Measurements from ENCODE around the gene TNFRSF21.
"Not testable (repeated sequence)": the region's sequence is repeated elsewhere in the genome, so short reads cannot be mapped to it uniquely, and the experiment has no call there.

Gene TNFRSF21

DNA sequence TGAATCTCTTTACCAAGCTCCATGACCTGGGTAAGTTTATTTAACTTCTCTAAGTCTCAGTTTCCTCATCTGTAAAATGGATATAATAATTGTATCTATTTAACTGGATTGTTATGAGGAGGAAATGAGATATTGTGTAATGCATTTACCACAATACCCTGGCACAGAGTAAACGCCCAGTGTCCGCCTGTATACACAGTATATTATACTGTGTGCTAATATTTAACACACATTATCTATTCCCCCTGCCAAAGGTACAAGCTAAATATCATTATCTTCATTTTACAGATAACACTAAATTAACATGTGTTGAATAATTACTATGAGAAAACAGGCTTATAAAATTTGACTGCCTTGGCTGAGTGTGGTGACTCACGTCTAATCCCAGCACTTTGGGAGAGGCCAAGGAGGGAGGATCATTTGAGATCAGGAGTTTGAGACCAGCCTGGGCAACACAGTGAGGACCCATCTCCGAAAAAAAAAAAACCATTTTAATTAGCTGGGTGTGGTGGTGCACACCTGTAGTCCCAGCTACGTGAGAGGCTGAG lies 38.7 kb upstream of the TNFRSF21 start:
- no peak overlapping the region for H3K4me3 ChIP-seq (ENCODE audit: insufficient read depth, low read depth, low read length)
- WGBS, 2 experiments = 93% methylated on average over 3 of the region's 5 CpGs
- no peaks in the 10 kb centered on the region for H3K27me3 ChIP-seq (ENCODE audit: control insufficient read depth, insufficient read depth, low read length, poor library complexity, severe bottlenecking)
- no peaks in the 10 kb centered on the region for H3K36me3 ChIP-seq (ENCODE audit: control insufficient read depth, insufficient read depth, low read length)
- H3K27ac ChIP-seq (ENCODE audit: insufficient read depth, low read depth, low read length, poor library complexity, severe bottlenecking) = no peak overlapping the region
- no peaks in the 10 kb centered on the region for H3K9me3 ChIP-seq (ENCODE audit: control insufficient read depth, low read length)
- H3K4me1 ChIP-seq (ENCODE audit: control insufficient read depth, insufficient read depth, low read length) = no peaks in the 10 kb centered on the region

DNA sequence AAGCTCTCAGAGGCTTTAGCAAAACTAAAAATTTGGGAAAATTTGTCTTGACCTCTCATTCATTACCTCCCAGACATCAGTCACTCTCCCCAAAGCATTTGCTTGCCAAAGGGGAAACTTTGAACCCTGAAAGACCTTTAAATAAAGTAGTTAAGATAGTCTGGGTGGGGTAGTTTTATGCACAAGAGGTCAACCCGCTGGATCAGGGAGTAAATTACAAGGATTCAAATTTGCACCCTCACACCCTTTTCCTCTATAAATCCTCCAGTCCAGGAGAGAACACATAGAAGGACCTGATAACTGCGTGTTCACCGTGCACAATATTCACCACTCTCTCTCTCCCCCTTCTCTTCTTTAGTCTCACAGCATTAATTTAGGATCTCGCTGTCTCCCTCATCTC lies 36.1 kb upstream of the TNFRSF21 start:
- Histone ChIP-seq H3K36me3 (ENCODE audit: control insufficient read depth, insufficient read depth, low read length) (no peaks in the 10 kb centered on the region), H3K27ac (ENCODE audit: insufficient read depth, low read depth, low read length, poor library complexity, severe bottlenecking) (no peak overlapping the region), H3K4me3 (ENCODE audit: insufficient read depth, low read depth, low read length) (no peak overlapping the region), H3K27me3 (ENCODE audit: control insufficient read depth, insufficient read depth, low read length, poor library complexity, severe bottlenecking) (no peaks in the 10 kb centered on the region), H3K4me1 (ENCODE audit: control insufficient read depth, insufficient read depth, low read length) (no peaks in the 10 kb centered on the region), H3K9me3 (ENCODE audit: control insufficient read depth, low read length) (no peaks in the 10 kb centered on the region)
- WGBS, 2 experiments = 92 to 93% methylated on average over 4 of the region's 4 CpGs

DNA sequence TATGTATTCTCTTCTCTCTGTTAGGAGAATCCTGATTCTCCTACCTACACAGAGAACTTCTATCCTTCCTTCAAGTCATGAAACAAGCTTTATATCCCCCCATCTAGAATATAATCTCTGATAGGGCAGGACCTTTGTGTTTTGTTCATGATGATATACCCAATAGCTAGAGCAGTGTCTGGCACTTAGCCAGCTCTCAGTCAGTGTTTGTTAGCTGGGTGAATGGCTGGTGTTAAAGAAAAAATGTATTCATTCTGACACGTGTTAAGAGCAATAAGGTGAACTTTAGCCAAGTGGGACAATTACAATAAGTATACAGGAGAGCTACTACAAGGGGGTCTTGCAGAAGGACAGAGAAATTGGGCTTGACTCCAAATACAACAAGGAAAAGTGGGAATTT lies 34.3 kb upstream of the TNFRSF21 start:
- Histone ChIP-seq H3K9me3 (ENCODE audit: control insufficient read depth, low read length) (no peaks in the 10 kb centered on the region), H3K27ac (ENCODE audit: insufficient read depth, low read depth, low read length, poor library complexity, severe bottlenecking) (no peak overlapping the region), H3K36me3 (ENCODE audit: control insufficient read depth, insufficient read depth, low read length) (no peaks in the 10 kb centered on the region), H3K27me3 (ENCODE audit: control insufficient read depth, insufficient read depth, low read length, poor library complexity, severe bottlenecking) (no peaks in the 10 kb centered on the region), H3K4me1 (ENCODE audit: control insufficient read depth, insufficient read depth, low read length) (no peaks in the 10 kb centered on the region), H3K4me3 (ENCODE audit: insufficient read depth, low read depth, low read length) (no peak overlapping the region)
- WGBS, 2 experiments = 88 to 92% methylated on average over 1 of the region's 1 CpG

DNA sequence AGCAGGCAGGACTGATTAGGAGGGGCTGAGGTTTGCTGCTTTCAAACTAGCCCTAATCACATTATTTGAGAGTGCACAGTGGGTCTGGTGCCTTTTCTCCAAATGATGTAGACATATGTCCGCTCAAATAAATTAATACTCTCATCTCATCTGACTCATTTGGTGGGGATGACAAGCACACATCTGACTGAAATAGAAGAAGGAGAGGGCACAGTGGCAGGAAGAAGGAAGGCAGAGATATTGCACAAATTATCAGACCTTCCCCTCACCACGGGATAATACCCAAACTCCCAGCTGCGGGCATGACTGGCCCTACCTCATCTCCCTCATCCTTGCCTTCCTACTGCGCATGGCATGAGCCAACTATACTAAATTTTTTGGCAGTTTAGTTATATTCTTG lies 33.9 kb upstream of the TNFRSF21 start:
- Histone ChIP-seq H3K27ac (ENCODE audit: insufficient read depth, low read depth, low read length, poor library complexity, severe bottlenecking) (no peak overlapping the region), H3K27me3 (ENCODE audit: control insufficient read depth, insufficient read depth, low read length, poor library complexity, severe bottlenecking) (no peaks in the 10 kb centered on the region), H3K4me3 (ENCODE audit: insufficient read depth, low read depth, low read length) (no peak overlapping the region), H3K36me3 (ENCODE audit: control insufficient read depth, insufficient read depth, low read length) (no peaks in the 10 kb centered on the region), H3K9me3 (ENCODE audit: control insufficient read depth, low read length) (no peaks in the 10 kb centered on the region), H3K4me1 (ENCODE audit: control insufficient read depth, insufficient read depth, low read length) (no peaks in the 10 kb centered on the region)
- 93 to 95% methylated on average over 4 of the region's 4 CpGs for WGBS, 2 experiments

DNA sequence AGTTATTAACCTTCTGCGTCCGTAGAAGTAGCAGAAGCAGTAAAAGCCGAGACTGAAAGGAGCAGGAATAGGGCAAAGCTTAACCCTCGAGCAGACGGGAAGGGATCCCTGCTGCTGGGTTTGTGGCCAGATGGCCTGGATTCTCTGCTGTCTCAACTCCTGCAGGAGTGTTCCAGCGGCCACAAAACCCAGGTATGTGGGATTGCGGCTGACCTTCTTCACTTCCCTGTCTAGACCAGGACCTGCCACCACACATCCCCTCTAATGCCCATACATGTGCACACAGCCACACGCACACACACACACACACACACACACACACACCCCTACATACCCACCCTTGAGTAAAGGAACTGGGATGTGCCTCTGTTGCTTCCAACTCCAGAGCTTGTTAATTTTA lies 33.1 kb upstream of the TNFRSF21 start:
- Histone ChIP-seq H3K36me3 (ENCODE audit: control insufficient read depth, insufficient read depth, low read length) (no peaks in the 10 kb centered on the region), H3K27me3 (ENCODE audit: control insufficient read depth, insufficient read depth, low read length, poor library complexity, severe bottlenecking) (no peaks in the 10 kb centered on the region), H3K27ac (ENCODE audit: insufficient read depth, low read depth, low read length, poor library complexity, severe bottlenecking) (no peak overlapping the region), H3K4me3 (ENCODE audit: insufficient read depth, low read depth, low read length) (no peak overlapping the region), H3K9me3 (ENCODE audit: control insufficient read depth, low read length) (no peaks in the 10 kb centered on the region), H3K4me1 (ENCODE audit: control insufficient read depth, insufficient read depth, low read length) (no peaks in the 10 kb centered on the region)
- 88 to 92% methylated on average over 8 of the region's 8 CpGs for WGBS, 2 experiments

DNA sequence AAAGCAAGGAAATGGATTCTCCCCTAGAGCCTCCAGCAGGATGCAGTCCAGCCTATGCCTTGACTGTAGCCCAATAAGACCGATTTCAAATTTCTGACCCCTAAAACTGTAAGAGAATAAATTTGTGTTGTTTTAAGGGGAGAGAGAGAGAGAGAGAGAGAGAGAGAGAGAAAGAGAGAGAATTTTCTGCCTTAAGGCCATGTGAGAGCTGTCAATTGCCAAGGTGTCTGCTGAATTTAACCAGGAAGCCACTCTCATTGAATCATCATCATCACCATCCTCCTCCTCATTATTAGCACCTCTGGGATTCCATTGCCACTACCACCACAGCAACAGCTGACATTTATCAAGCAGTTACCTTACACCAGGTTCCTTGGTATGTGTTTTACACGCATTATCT lies 27.8 kb upstream of the TNFRSF21 start:
- Histone ChIP-seq H3K9me3 (ENCODE audit: control insufficient read depth, low read length) (no peaks in the 10 kb centered on the region), H3K4me1 (ENCODE audit: control insufficient read depth, insufficient read depth, low read length) (no peaks in the 10 kb centered on the region), H3K36me3 (ENCODE audit: control insufficient read depth, insufficient read depth, low read length) (no peaks in the 10 kb centered on the region), H3K4me3 (ENCODE audit: insufficient read depth, low read depth, low read length) (no peak overlapping the region), H3K27ac (ENCODE audit: insufficient read depth, low read depth, low read length, poor library complexity, severe bottlenecking) (no peak overlapping the region), H3K27me3 (ENCODE audit: control insufficient read depth, insufficient read depth, low read length, poor library complexity, severe bottlenecking) (no peaks in the 10 kb centered on the region)
- 100% methylated on average over 1 to 2 of the region's 2 CpGs for WGBS, 2 experiments

DNA sequence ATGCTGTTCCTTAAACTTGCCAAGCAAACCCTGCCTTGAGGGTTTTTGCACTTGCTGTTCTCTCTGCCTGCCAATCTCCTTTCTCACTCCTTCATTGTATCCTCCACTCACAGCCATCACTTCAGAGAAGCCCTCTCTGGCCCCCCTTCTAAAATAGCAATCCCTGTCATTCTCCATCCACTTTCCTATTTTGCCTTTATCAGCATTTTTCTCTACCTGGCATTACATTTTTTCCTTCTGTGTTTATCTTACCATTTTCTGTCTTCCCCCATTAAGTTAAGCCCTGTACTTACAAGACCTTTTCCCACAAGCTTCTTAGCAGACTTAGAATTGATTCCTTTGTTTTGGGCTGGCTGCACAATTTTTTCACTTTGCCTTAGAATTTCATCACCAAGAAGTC lies 26.6 kb upstream of the TNFRSF21 start:
- Histone ChIP-seq H3K36me3 (ENCODE audit: control insufficient read depth, insufficient read depth, low read length) (no peaks in the 10 kb centered on the region), H3K27me3 (ENCODE audit: control insufficient read depth, insufficient read depth, low read length, poor library complexity, severe bottlenecking) (no peaks in the 10 kb centered on the region)

DNA sequence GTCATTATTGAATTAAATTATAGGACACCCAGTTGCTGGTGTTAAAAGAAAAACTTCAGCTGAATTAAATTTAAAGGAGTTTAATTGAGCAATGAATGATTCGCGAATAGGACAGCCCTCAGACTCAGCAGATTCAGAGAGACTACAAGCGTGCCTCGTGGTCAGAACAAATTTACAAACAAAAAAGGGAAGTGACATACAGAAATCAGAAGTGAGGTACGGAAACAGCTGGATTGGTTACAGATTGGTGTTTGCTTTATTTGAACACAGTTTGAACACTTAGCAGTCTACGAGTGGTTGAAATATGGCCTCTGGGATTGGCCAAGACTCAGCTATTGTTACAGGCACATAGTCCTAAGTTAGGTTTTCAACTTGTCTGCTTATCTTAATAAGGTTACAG lies 25.8 kb upstream of the TNFRSF21 start:
- H3K27ac ChIP-seq (ENCODE audit: insufficient read depth, low read depth, low read length, poor library complexity, severe bottlenecking) = no peak overlapping the region
- no peaks in the 10 kb centered on the region for H3K36me3 ChIP-seq (ENCODE audit: control insufficient read depth, insufficient read depth, low read length)
- H3K9me3 ChIP-seq (ENCODE audit: control insufficient read depth, low read length) = no peaks in the 10 kb centered on the region
- H3K27me3 ChIP-seq (ENCODE audit: control insufficient read depth, insufficient read depth, low read length, poor library complexity, severe bottlenecking) = no peaks in the 10 kb centered on the region
- 95 to 96% methylated on average over 6 of the region's 6 CpGs for WGBS, 2 experiments
- H3K4me1 ChIP-seq (ENCODE audit: control insufficient read depth, insufficient read depth, low read length) = no peaks in the 10 kb centered on the region
- H3K4me3 ChIP-seq (ENCODE audit: insufficient read depth, low read depth, low read length) = no peak overlapping the region

More for the DNA sequence above, 26.6 kb upstream of the TNFRSF21 start:
- H3K9me3 ChIP-seq (ENCODE audit: control insufficient read depth, low read length) = no peaks in the 10 kb centered on the region
- H3K4me1 ChIP-seq (ENCODE audit: control insufficient read depth, insufficient read depth, low read length) = no peaks in the 10 kb centered on the region
- H3K4me3 ChIP-seq (ENCODE audit: insufficient read depth, low read depth, low read length) = no peak overlapping the region
- no peak overlapping the region for H3K27ac ChIP-seq (ENCODE audit: insufficient read depth, low read depth, low read length, poor library complexity, severe bottlenecking)

DNA sequence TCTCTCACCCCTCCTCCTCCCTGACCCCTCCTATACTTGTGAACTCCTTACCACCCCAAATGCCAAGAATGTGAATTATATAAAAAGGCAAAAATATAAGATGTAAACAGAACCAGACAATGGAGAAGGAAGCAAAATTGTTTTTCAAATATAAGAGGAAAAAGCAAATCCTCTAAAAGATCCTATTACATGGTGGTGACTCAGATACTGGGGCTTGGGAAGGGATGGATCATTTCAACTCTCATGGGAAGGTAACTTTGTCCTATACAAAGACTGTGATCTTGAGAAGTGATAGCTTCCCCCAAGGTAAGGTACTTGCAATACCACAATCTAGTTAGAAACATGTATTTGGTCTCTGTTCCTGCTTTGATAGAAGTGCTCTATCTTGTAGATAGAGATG lies 24.6 kb upstream of the TNFRSF21 start:
- H3K4me3 ChIP-seq (ENCODE audit: insufficient read depth, low read depth, low read length) = no peak overlapping the region
- H3K9me3 ChIP-seq (ENCODE audit: control insufficient read depth, low read length) = no peaks in the 10 kb centered on the region
- no peaks in the 10 kb centered on the region for H3K4me1 ChIP-seq (ENCODE audit: control insufficient read depth, insufficient read depth, low read length)
- H3K36me3 ChIP-seq (ENCODE audit: control insufficient read depth, insufficient read depth, low read length) = no peaks in the 10 kb centered on the region
- no peaks in the 10 kb centered on the region for H3K27me3 ChIP-seq (ENCODE audit: control insufficient read depth, insufficient read depth, low read length, poor library complexity, severe bottlenecking)
- no peak overlapping the region for H3K27ac ChIP-seq (ENCODE audit: insufficient read depth, low read depth, low read length, poor library complexity, severe bottlenecking)

DNA sequence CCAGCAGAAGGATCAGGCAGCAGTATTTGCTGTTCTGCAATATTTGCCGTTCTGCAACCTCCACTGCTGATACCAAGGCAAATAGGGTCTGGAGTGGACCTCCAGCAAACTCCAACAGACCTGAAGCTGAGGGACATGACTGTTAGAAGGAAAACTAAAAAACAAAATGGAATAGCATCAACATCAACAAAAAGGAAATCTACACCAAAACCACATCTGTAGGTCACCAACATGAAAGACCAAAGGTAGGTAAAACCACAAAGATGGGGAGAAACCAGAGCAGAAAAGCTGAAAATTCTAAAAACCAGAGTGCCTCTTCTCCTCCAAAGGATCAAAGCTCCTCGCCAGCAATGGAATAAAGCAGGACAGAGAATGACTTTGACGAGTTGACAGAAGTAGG lies 18.9 kb upstream of the TNFRSF21 start:
- not testable (repeated sequence) for H3K9me3 ChIP-seq (ENCODE audit: control insufficient read depth, low read length); H3K27ac ChIP-seq (ENCODE audit: insufficient read depth, low read depth, low read length, poor library complexity, severe bottlenecking); H3K4me3 ChIP-seq (ENCODE audit: insufficient read depth, low read depth, low read length); H3K36me3 ChIP-seq (ENCODE audit: control insufficient read depth, insufficient read depth, low read length); H3K27me3 ChIP-seq (ENCODE audit: control insufficient read depth, insufficient read depth, low read length, poor library complexity, severe bottlenecking); H3K4me1 ChIP-seq (ENCODE audit: control insufficient read depth, insufficient read depth, low read length)
- WGBS, 2 experiments = 90 to 98% methylated on average over 3 of the region's 3 CpGs

DNA sequence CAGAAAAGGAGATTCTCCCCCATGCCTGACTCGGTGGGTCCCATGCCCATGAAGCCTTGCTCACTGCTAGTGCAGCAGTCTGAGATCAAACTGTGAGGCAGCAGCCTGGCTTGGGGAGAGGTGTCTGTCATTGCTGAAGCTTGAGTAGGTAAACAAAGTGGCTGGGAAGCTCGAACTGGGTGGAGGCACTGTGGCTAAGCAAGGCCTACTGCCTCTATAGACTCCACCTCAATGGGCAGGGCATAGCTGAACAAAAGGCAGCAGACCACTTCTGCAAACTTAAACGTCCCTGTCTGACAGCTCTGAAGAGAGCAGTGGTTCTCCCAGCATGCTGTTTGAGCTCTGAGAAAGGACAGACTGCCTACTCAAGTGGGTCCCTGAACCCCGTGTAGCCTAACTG lies 18.4 kb upstream of the TNFRSF21 start:
- H3K4me3 ChIP-seq (ENCODE audit: insufficient read depth, low read depth, low read length) = not testable (repeated sequence)

More for the DNA sequence above, 18.4 kb upstream of the TNFRSF21 start:
- not testable (repeated sequence) for H3K36me3 ChIP-seq (ENCODE audit: control insufficient read depth, insufficient read depth, low read length); H3K27ac ChIP-seq (ENCODE audit: insufficient read depth, low read depth, low read length, poor library complexity, severe bottlenecking); H3K27me3 ChIP-seq (ENCODE audit: control insufficient read depth, insufficient read depth, low read length, poor library complexity, severe bottlenecking); H3K4me1 ChIP-seq (ENCODE audit: control insufficient read depth, insufficient read depth, low read length); H3K9me3 ChIP-seq (ENCODE audit: control insufficient read depth, low read length)
- WGBS, 2 experiments = 91 to 93% methylated on average over 4 of the region's 4 CpGs

Measured in ectodermal cell (in vitro differentiated cells).